B cell (primary cell): ENCODE data around the gene RAB4A. TPM values are rescaled to one million over a fixed set of nuclear protein-coding genes. Genes with fewer than 3 reads are reported as not detected.

Source experiments
- ATAC-seq: fragments of 200-7000 bp; cut with Tn5 transposase; one replicate; pipeline ENCODE4 v1.10.0; 2021; ENCODE audit warnings: low read depth, mild to moderate bottlenecking, moderate number of reproducible peaks, moderate library complexity
- CTCF ChIA-PET: fragments of 350-600 bp; sonication (Branson Sonifier 250); formaldehyde crosslinking; loops from one replicate; lab custom pipeline; 2021; ENCODE audit warnings: antibody characterized with exemption, inconsistent platforms; lab: Charles Lee
- POLR2A ChIA-PET: fragments of 350-600 bp; sonication (Branson Sonifier 250); formaldehyde crosslinking; loops from one replicate; lab custom pipeline; 2021; ENCODE audit warnings: antibody characterized with exemption; lab: Charles Lee
- DNase-seq: peaks from one replicate; pipeline ENCODE4 v3.0.0; 2013
- H2AFZ ChIP-seq: 2 replicates; pipeline ENCODE4 v1.6.1; 2012; ENCODE audit warnings: mild to moderate bottlenecking, low read depth, low read length; ENCODE audit not compliant: insufficient read depth, poor library complexity, severe bottlenecking
- H3K27ac ChIP-seq, 2 donors: 1 replicate in 1 of 2; 2 replicates in 1 of 2; pipeline ENCODE4 v1.5.1; 2012 to 2013; ENCODE audit warnings: low read length in 2 of 2, mild to moderate bottlenecking in 2 of 2, moderate library complexity in 1 of 2
- H3K27me3 ChIP-seq, 4 experiments: fragments of 200-600 bp in 1 of 4; sonication (generic) in 1 of 4; replicated peaks in 1 of 4; 1 replicate in 2 of 4; 2 replicates in 2 of 4; pipeline versions ENCODE4 v1.6.1 to v1.7.0; 2013 to 2016; ENCODE audit warnings: low read length in 3 of 4, mild to moderate bottlenecking in 2 of 4, mixed read lengths in 1 of 4, moderate library complexity in 1 of 4; ENCODE audit not compliant: insufficient read depth in 4 of 4, control insufficient read depth in 3 of 4; ENCODE audit errors: control extremely low read depth in 1 of 4
- H3K36me3 ChIP-seq, 2 experiments: replicated peaks in 1 of 2; 1 replicate in 1 of 2; 2 replicates in 1 of 2; pipeline versions ENCODE4 v1.6.1 to v1.7.1; 2013; ENCODE audit warnings: low read length in 1 of 2; ENCODE audit not compliant: insufficient read depth in 2 of 2, control insufficient read depth in 1 of 2; ENCODE audit errors: control extremely low read depth in 1 of 2, extremely low read depth in 1 of 2
- H3K4me1 ChIP-seq, 2 donors: fragments of 200-600 bp in 1 of 2; sonication (generic) in 1 of 2; 1 replicate in 1 of 2; 2 replicates in 1 of 2; pipeline versions ENCODE4 v1.5.1 to v1.6.1; 2013 to 2017; ENCODE audit warnings: low read length in 2 of 2; ENCODE audit not compliant: control insufficient read depth in 2 of 2, insufficient read depth in 2 of 2
- H3K4me2 ChIP-seq: replicated peaks from 2 replicates; pipeline ENCODE3; 2012; ENCODE audit warnings: mild to moderate bottlenecking, low read depth, low read length; ENCODE audit not compliant: poor library complexity, severe bottlenecking
- H3K4me3 ChIP-seq, 5 experiments: fragments of 200-600 bp in 1 of 5; sonication (generic) in 1 of 5; 1 replicate in 3 of 5; 2 replicates in 2 of 5; pipeline versions ENCODE4 v1.5.1 to v1.7.0; 2011 to 2016; ENCODE audit warnings: low read length in 4 of 5, mild to moderate bottlenecking in 4 of 5, low read depth in 2 of 5, control low read depth in 1 of 5, moderate library complexity in 1 of 5; ENCODE audit not compliant: insufficient read depth in 1 of 5; ENCODE audit errors: control extremely low read depth in 1 of 5, extremely low read depth in 1 of 5
- H3K79me2 ChIP-seq: fragments of 200-600 bp; sonication (generic); one replicate; pipeline ENCODE4 v1.6.0; 2016; ENCODE audit warnings: low read length; ENCODE audit not compliant: control insufficient read depth, insufficient read depth
- H3K9ac ChIP-seq: fragments of 200-600 bp; sonication (generic); 2 replicates; pipeline ENCODE4 v1.6.1; 2017; ENCODE audit warnings: mild to moderate bottlenecking, low read length, moderate library complexity
- H3K9me3 ChIP-seq, 3 donors: one replicate each; pipeline versions ENCODE4 v1.6.1 to v1.7.1; 2013; ENCODE audit warnings: low read length in 2 of 3; ENCODE audit not compliant: control insufficient read depth in 2 of 3, insufficient read depth in 1 of 3; ENCODE audit errors: control extremely low read depth in 1 of 3
- H4K20me1 ChIP-seq: 2 replicates; pipeline ENCODE4 v1.6.0; 2012; ENCODE audit warnings: mild to moderate bottlenecking, low read length; ENCODE audit not compliant: insufficient read depth, control insufficient read depth, poor library complexity, severe bottlenecking
- H3K27ac Mint-ChIP-seq: one replicate; pipeline ENCODE4 v1.8.0; 2021; ENCODE audit warnings: mixed read lengths
- H3K27me3 Mint-ChIP-seq: one replicate; pipeline ENCODE4 v1.8.0; 2021; ENCODE audit warnings: mixed read lengths
- H3K4me1 Mint-ChIP-seq: one replicate; pipeline ENCODE4 v1.8.0; 2021; ENCODE audit warnings: mixed read lengths
- H3K4me3 Mint-ChIP-seq: one replicate; pipeline ENCODE4 v1.8.0; 2021; ENCODE audit warnings: mixed read lengths
- H3K9me3 Mint-ChIP-seq: one replicate; pipeline ENCODE4 v1.8.0; 2022; ENCODE audit warnings: mixed read lengths; ENCODE audit not compliant: insufficient read depth
- CTCF ChIP-seq: fragments of 200-600 bp; IDR thresholded peaks from one replicate; pipeline ENCODE4 v1.8.0; 2022; ENCODE audit warnings: antibody characterized with exemption, mild to moderate bottlenecking
- EZH2 ChIP-seq: IDR thresholded peaks from 2 replicates; pipeline ENCODE4 v1.6.1; 2012; ENCODE audit warnings: borderline replicate concordance, low read depth, mild to moderate bottlenecking, moderate library complexity, low read length; ENCODE audit not compliant: insufficient read depth, poor library complexity, severe bottlenecking
- WGBS: methylation state at CpG from one replicate; pipeline ENCODE4 v1.1.5; 2013; ENCODE audit warnings: missing lambda C conversion rate; ENCODE audit not compliant: insufficient coverage; 5-methylcytosine and 5-hydroxymethylcytosine counted together
- intact Hi-C: fragments of 100-400 bp; cut with micrococcal nuclease; formaldehyde crosslinking; loops from one replicate; pipeline ENCODE4 v1.10.0; 2022
- polyA plus RNA-seq: library from polyadenylated mRNA; depleted of rRNA; stranded (reverse); fragments of >200 nt; gene quantifications from 2 replicates; pipeline ENCODE4 v1.2.3, GENCODE V29; 2012
- total RNA-seq, 2 donors: library from RNA; stranded (reverse); fragments of 120-200 nt in 1 of 2; gene quantifications; 1 replicate in 1 of 2; 2 replicates in 1 of 2; pipeline versions ENCODE4 v1.2.3 to v1.2.4, GENCODE V29; 2013 to 2022

The RAB4A gene
- total and polyA plus RNA-seq, 2 donors (not counting 1 experiment from before 2014, with no cell fraction given), result 14.7 to 49.7 TPM

- DNase-seq, result no peak
- TF ChIP-seq EZH2, result no peak
- TF ChIP-seq CTCF, result no peak
- H3K4me3 ChIP-seq, result no peak overlapping the region
- Mint-ChIP-seq H3K27ac (no peak overlapping the region), H3K4me3 (no peak overlapping the region), H3K9me3 (no peaks in the 10 kb centered on the region), H3K4me1 (peaks cover 6% of the 10 kb centered on the region), H3K27me3 (no peaks in the 10 kb centered on the region)
- ChIA-PET CTCF (no interaction called here), POLR2A (no interaction called here)
- H3K9me3 ChIP-seq, result peaks cover 0 to 7% (median 0%) of the 10 kb centered on the region in 3 donors
- H3K79me2 ChIP-seq, result no peaks in the 10 kb centered on the region
- H3K9ac ChIP-seq, result no peak overlapping the region
- no peaks in the 10 kb centered on the region for H3K4me1 ChIP-seq
- no peak overlapping the region for H3K27ac ChIP-seq
- ATAC-seq, result no peak
- H4K20me1 ChIP-seq, result no peaks in the 10 kb centered on the region
- intact Hi-C loops, result no loop called here
- H3K4me2 ChIP-seq, result no peak overlapping the region
- 97% methylated on average over 10 of the region's 10 CpGs for whole genome bisulfite sequencing
- H3K27me3 ChIP-seq, result no peaks in the 10 kb centered on the region
- H2AFZ ChIP-seq, result no peak overlapping the region
- H3K36me3 ChIP-seq, result peaks cover 4 to 66% of the 10 kb centered on the region in 2 experiments
Measured at GRCh38 chr1:229293528-229294204, 22.8 kb downstream of the RAB4A start.

GRCh38 chr1:229295745-229296144 lies 24.8 kb downstream of the RAB4A start:
- H3K9ac ChIP-seq, result no peak overlapping the region
- CTCF ChIA-PET, result interaction anchor here (1.0 kb wide), 1 partner anchor 186 kb away, joined by 3 read pairs; no protein-coding TSS in a partner anchor
- H2AFZ ChIP-seq, result no peak overlapping the region
- no peak for TF ChIP-seq CTCF
- no peak for TF ChIP-seq EZH2
- H3K4me2 ChIP-seq, result no peak overlapping the region
- POLR2A ChIA-PET, result no interaction called here
- H4K20me1 ChIP-seq, result no peaks in the 10 kb centered on the region
- WGBS, result over 99% methylated on average over 10 of the region's 11 CpGs
- no peak overlapping the region for H3K4me3 Mint-ChIP-seq
- H3K79me2 ChIP-seq, result no peaks in the 10 kb centered on the region
- ATAC-seq (no peak), DNase-seq (no peak)
- no peaks in the 10 kb centered on the region for H3K27me3 Mint-ChIP-seq
- H3K27me3 ChIP-seq, result no peaks in the 10 kb centered on the region
- peaks cover 0 to 7% (median 0%) of the 10 kb centered on the region in 3 donors for H3K9me3 ChIP-seq
- intact Hi-C loops, result no loop called here
- H3K9me3 Mint-ChIP-seq, result no peaks in the 10 kb centered on the region
- no peak overlapping the region for H3K27ac ChIP-seq
- H3K27ac Mint-ChIP-seq, result no peak overlapping the region
- peaks cover 6% of the 10 kb centered on the region for H3K4me1 Mint-ChIP-seq
- H3K4me3 ChIP-seq, result no peak overlapping the region
- H3K4me1 ChIP-seq, result no peaks in the 10 kb centered on the region
- peaks cover 8 to 69% of the 10 kb centered on the region in 2 experiments for H3K36me3 ChIP-seq
